ENCODE measurements around the gene STK11. TPM values are rescaled to one million over a fixed set of nuclear protein-coding genes. Genes with fewer than 3 reads are reported as not detected.

STK11 gene
- total RNA-seq, 1 experiment from 2014 or later: 53.0 TPM

DNA sequence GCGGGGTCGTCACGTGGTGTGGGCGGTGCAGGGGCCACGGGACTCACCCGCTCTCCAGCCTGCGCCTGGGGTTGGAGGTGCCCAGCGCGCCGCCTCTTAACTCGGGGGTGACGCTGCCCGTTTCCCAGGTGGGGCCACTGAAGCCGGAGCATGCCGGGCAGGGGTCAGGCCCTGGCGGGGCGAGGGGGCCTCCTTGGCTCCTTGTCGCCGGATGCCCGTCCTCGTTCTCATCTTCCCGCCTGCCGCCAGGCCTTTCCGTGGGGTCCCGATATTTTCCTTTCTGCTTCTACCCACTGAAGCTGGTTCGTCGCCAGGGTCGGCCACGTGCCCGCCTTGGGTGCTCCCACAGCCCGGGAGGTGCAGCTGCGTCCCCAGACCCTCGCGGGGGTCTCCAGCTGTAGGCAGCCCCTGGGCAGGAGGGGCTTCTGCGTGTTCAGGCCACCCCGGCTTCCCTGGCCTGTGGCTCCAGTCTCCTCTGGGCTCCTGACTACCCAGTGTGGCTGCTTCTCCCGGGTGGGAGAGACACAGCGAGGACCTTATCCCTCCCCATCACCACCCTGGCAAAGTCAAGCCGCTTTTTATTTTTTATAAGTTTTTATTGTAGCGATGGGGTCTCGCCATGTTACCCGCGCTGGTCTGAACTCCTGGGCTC is 70.5 kb downstream of the STK11 start:
- H3K36me3 ChIP-seq (ENCODE audit: low read depth): peaks cover 11% of the 10 kb centered on the region; the same call in 1 of the 2 replicates
- BruUV-seq (replicated peaks): TSS peak; percentile 18
- H3F3A ChIP-seq (ENCODE audit: insufficient read depth, low read depth): peaks cover 33% of the 10 kb centered on the region
- peaks cover 21% of the 10 kb centered on the region for H3K4me1 ChIP-seq (replicated peaks; ENCODE audit: insufficient read depth)
- no peaks in the 10 kb centered on the region for H3K9me3 ChIP-seq (ENCODE audit: insufficient read depth, low read depth)
- TF ChIP-seq, protein P1, sequence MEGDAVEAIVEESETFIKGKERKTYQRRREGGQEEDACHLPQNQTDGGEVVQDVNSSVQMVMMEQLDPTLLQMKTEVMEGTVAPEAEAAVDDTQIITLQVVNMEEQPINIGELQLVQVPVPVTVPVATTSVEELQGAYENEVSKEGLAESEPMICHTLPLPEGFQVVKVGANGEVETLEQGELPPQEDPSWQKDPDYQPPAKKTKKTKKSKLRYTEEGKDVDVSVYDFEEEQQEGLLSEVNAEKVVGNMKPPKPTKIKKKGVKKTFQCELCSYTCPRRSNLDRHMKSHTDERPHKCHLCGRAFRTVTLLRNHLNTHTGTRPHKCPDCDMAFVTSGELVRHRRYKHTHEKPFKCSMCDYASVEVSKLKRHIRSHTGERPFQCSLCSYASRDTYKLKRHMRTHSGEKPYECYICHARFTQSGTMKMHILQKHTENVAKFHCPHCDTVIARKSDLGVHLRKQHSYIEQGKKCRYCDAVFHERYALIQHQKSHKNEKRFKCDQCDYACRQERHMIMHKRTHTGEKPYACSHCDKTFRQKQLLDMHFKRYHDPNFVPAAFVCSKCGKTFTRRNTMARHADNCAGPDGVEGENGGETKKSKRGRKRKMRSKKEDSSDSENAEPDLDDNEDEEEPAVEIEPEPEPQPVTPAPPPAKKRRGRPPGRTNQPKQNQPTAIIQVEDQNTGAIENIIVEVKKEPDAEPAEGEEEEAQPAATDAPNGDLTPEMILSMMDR (conservative IDR thresholded peaks at IDR 0.05): no peak
- no peak for DNase-seq
- peak overlapping the region; percentile 74; the same call in 1 of the 2 replicates for H2AFZ ChIP-seq
- ChIA-PET POLR2A (ENCODE audit: unreplicated experiment) (no interaction called here), CTCF (no interaction called here)
- peak overlapping the region; percentile 46 for H3K27ac ChIP-seq
- H3K4me2 ChIP-seq: peak overlapping the region; percentile 87
- H4K20me1 ChIP-seq (ENCODE audit: insufficient read depth): peaks cover 17% of the 10 kb centered on the region
- peaks cover 49% of the 10 kb centered on the region for H3K79me2 ChIP-seq (ENCODE audit: low read depth)
- no peaks in the 10 kb centered on the region for H3K27me3 ChIP-seq (ENCODE audit: insufficient read depth, low read depth)
- H3K9me2 ChIP-seq (ENCODE audit: insufficient read depth): no peaks in the 10 kb centered on the region
- H3K4me3 ChIP-seq: peak overlapping the region; percentile 78
- intact Hi-C loops (cut with micrococcal nuclease; ENCODE audit: unreplicated experiment): loop anchor here (5.0 kb wide), 1 partner anchor 396 kb away; no protein-coding TSS in a partner anchor

DNA sequence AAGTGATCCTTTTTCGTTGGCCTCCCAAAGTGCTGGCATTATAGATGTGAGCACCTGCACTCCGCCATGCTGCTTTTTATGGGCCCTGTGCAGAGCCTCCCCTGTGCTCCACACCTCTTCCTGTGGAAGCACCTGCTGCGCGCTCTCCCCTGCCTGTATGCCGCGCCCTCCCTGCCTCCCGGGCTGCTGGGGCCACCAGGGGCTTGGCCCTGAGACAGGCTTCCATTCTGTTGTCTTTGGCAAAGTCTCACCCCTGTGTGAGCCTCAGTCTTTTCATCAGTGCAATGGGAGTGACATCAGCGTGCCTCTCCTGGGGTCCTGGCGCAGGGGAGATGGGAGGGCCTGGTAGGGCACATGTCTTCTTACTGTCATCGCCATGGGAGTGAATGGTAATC is 71.0 kb downstream of the STK11 start:
- Histone ChIP-seq H3F3A (ENCODE audit: insufficient read depth, low read depth) (peaks cover 33% of the 10 kb centered on the region), H3K4me2 (peak overlapping the region; percentile 87), H3K36me3 (ENCODE audit: low read depth) (peaks cover 11% of the 10 kb centered on the region; the same call in 1 of the 2 replicates), H3K4me3 (peak overlapping the region; percentile 78), H3K9me3 (ENCODE audit: insufficient read depth, low read depth) (no peaks in the 10 kb centered on the region), H3K27me3 (ENCODE audit: insufficient read depth, low read depth) (no peaks in the 10 kb centered on the region), H3K27ac (peak overlapping the region; percentile 46), H2AFZ (no peak overlapping the region), H3K4me1 (replicated peaks; ENCODE audit: insufficient read depth) (peaks cover 16% of the 10 kb centered on the region), H3K9me2 (ENCODE audit: insufficient read depth) (no peaks in the 10 kb centered on the region), H4K20me1 (ENCODE audit: insufficient read depth) (peaks cover 14% of the 10 kb centered on the region), H3K79me2 (ENCODE audit: low read depth) (peaks cover 44% of the 10 kb centered on the region)
- intact Hi-C loops (cut with micrococcal nuclease; ENCODE audit: unreplicated experiment): loop anchor here (5.0 kb wide), 1 partner anchor 396 kb away; no protein-coding TSS in a partner anchor
- no TSS peak for BruUV-seq (replicated peaks)
- no peak for DNase-seq
- CTCF ChIA-PET: no interaction called here
- POLR2A ChIA-PET (ENCODE audit: unreplicated experiment): no interaction called here
- TF ChIP-seq, protein P1 (conservative IDR thresholded peaks at IDR 0.05): no peak
- no peak for TF ChIP-seq EZH2 (IDR thresholded peaks at IDR 0.05; ENCODE audit: low read depth)

DNA sequence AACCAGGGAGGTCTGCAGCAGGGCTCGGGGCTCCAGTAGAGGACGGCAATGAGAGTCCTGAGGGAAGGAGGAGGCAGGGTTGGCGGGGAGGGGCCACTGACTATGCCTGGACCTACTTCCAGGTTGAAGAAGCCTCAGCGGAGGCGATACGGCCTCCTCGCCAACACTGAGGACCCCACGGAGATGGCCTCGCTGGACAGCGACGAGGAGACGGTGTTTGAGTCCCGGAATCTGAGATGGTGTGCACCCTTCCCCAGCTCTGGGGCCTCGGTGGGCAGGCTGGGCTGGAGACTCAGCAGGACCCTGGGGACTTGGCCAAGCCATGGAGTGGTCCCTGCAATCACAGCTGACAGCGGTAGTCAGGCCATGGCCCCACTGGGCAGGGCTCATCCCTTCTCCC is 71.5 kb downstream of the STK11 start:
- intact Hi-C loops (cut with micrococcal nuclease; ENCODE audit: unreplicated experiment): loop anchor here (5.0 kb wide), 1 partner anchor 395 kb away; no protein-coding TSS in a partner anchor
- Histone ChIP-seq H3K9me2 (ENCODE audit: insufficient read depth) (no peaks in the 10 kb centered on the region), H3K4me2 (peak overlapping the region; percentile 87), H4K20me1 (ENCODE audit: insufficient read depth) (peaks cover 13% of the 10 kb centered on the region), H3K4me1 (replicated peaks; ENCODE audit: insufficient read depth) (peaks cover 16% of the 10 kb centered on the region), H3K9me3 (ENCODE audit: insufficient read depth, low read depth) (no peaks in the 10 kb centered on the region), H3F3A (ENCODE audit: insufficient read depth, low read depth) (peaks cover 33% of the 10 kb centered on the region), H3K27me3 (ENCODE audit: insufficient read depth, low read depth) (no peaks in the 10 kb centered on the region), H2AFZ (no peak overlapping the region), H3K79me2 (ENCODE audit: low read depth) (peaks cover 40% of the 10 kb centered on the region), H3K36me3 (ENCODE audit: low read depth) (peaks cover 9% of the 10 kb centered on the region; the same call in 1 of the 2 replicates), H3K27ac (no peak overlapping the region), H3K4me3 (peak overlapping the region; percentile 78; the same call in 1 of the 2 replicates)
- no TSS peak for BruUV-seq (replicated peaks)
- DNase-seq: no peak
- ChIA-PET CTCF (no interaction called here), POLR2A (ENCODE audit: unreplicated experiment) (no interaction called here)
- no peak for TF ChIP-seq EZH2 (IDR thresholded peaks at IDR 0.05; ENCODE audit: low read depth)
- TF ChIP-seq, protein P1 (conservative IDR thresholded peaks at IDR 0.05): no peak

Other genes with a start within 250 kb of the STK11 start
- 61.5 and 95.3 TPM in 2 replicates for gene WDR18, start 221.4 kb upstream of the STK11 start, total RNA-seq (2021)
- gene GRIN3B, start 205.4 kb upstream of the STK11 start, total RNA-seq (2021): 0.11 and 0.13 TPM in 2 replicates
- 155 and 162 TPM in 2 replicates for gene TMEM259, start 184.7 kb upstream of the STK11 start, total RNA-seq (2021)
- not detected in 2 replicates for gene RNU6-2, start 184.3 kb upstream of the STK11 start, total RNA-seq (2021)
- gene CNN2, start 179.2 kb upstream of the STK11 start, total RNA-seq (2021): 168 and 206 TPM in 2 replicates
- 29.9 and 32.0 TPM in 2 replicates for gene ABCA7, start 165.7 kb upstream of the STK11 start, total RNA-seq (2021)
- 20.2 and 20.6 TPM in 2 replicates for gene ARHGAP45, start 138.6 kb upstream of the STK11 start, total RNA-seq (2021)
- 180 and 237 TPM in 2 replicates for gene POLR2E, start 110.4 kb upstream of the STK11 start, total RNA-seq (2021)
- 465 and 489 TPM in 2 replicates for gene GPX4, start 101.8 kb upstream of the STK11 start, total RNA-seq (2021)
- gene SBNO2, start 31.5 kb upstream of the STK11 start, total RNA-seq (2021): 75.6 and 82.4 TPM in 2 replicates
- 1.8 and 1.9 TPM in 2 replicates for gene CBARP, start 32.2 kb downstream of the STK11 start, total RNA-seq (2021)
- gene ATP5F1D, start 36.0 kb downstream of the STK11 start, total RNA-seq (2021): 157 and 214 TPM in 2 replicates
- 61.4 and 92.0 TPM in 2 replicates for gene MIDN, start 42.8 kb downstream of the STK11 start, total RNA-seq (2021)
- gene CIRBP, start 63.6 kb downstream of the STK11 start, total RNA-seq (2021): 86.9 and 143 TPM in 2 replicates
- gene FAM174C, start 69.8 kb downstream of the STK11 start, total RNA-seq (2021): 51.8 and 64.2 TPM in 2 replicates
- gene EFNA2, start 80.1 kb downstream of the STK11 start, total RNA-seq (2021): 1.6 TPM in 1 of 2 replicates, not detected in the other
- gene NDUFS7, start 178.1 kb downstream of the STK11 start, total RNA-seq (2021): 67.5 and 83.5 TPM in 2 replicates
- gene GAMT, start 195.8 kb downstream of the STK11 start, total RNA-seq (2021): 27.3 and 30.9 TPM in 2 replicates
- 122 and 144 TPM in 2 replicates for gene DAZAP1, start 201.8 kb downstream of the STK11 start, total RNA-seq (2021)
- 967 and 1,004 TPM in 2 replicates for gene RPS15, start 232.6 kb downstream of the STK11 start, total RNA-seq (2021)
- 1.6 and 2.7 TPM in 2 replicates for gene APC2, start 244.3 kb downstream of the STK11 start, total RNA-seq (2021)

All from PC-9 (cell line).